IMR-90 (cell line): ENCODE data around the gene GUF1. TPM values are rescaled to one million over a fixed set of nuclear protein-coding genes. Genes with fewer than 3 reads are reported as not detected.

Experiments
- ATAC-seq: fragments of 200-7000 bp; cut with Tn5 transposase; 2 replicates; pipeline ENCODE4 v1.9.1; 2020; ENCODE audit warnings: low read depth, mild to moderate bottlenecking, moderate library complexity
- BruUV-seq: library from RNA; stranded (reverse); fragments of 400-500 nt; replicated peaks from 2 replicates; lab custom pipeline; 2021; lab: Mats Ljungman, UMichigan
- CTCF ChIA-PET: fragments of 300-600 bp; formaldehyde crosslinking; extraction: SDS; loops from one replicate; lab custom pipeline; 2021; ENCODE audit warnings: antibody characterized with exemption; lab: Yijun Ruan, JAX
- POLR2A ChIA-PET: fragments of 300-600 bp; sonication (Branson Sonifier 250); formaldehyde crosslinking; loops from one replicate; lab custom pipeline; 2022; ENCODE audit warnings: antibody characterized with exemption; ENCODE audit not compliant: unreplicated experiment; lab: Charles Lee
- DNase-seq: peaks from one replicate; pipeline ENCODE4 v3.0.0; 2013
- H2AFZ ChIP-seq: replicated peaks from 2 replicates; pipeline ENCODE3; 2013; ENCODE audit warnings: low read length, mild to moderate bottlenecking; ENCODE audit not compliant: poor library complexity
- H2AK5ac ChIP-seq: 2 replicates; pipeline ENCODE4 v1.6.1; 2013; ENCODE audit warnings: low read depth, low read length, inconsistent platforms
- H2AK9ac ChIP-seq: replicated peaks from 2 replicates; pipeline ENCODE3; 2013; ENCODE audit warnings: mild to moderate bottlenecking, low read depth, low read length, moderate library complexity; ENCODE audit not compliant: poor library complexity
- H2BK120ac ChIP-seq: 2 replicates; pipeline ENCODE4 v1.6.1; 2013; ENCODE audit warnings: low read depth, low read length, inconsistent platforms
- H2BK15ac ChIP-seq: 3 replicates; pipeline ENCODE4 v1.6.1; 2013; ENCODE audit warnings: low read depth, low read length, inconsistent platforms
- H2BK20ac ChIP-seq: 2 replicates; pipeline ENCODE4 v1.6.1; 2013; ENCODE audit warnings: low read depth, mild to moderate bottlenecking, inconsistent platforms, low read length, moderate library complexity
- H2BK5ac ChIP-seq: 2 replicates; pipeline ENCODE4 v1.6.1; 2013; ENCODE audit warnings: mild to moderate bottlenecking, low read depth, low read length, inconsistent platforms; ENCODE audit not compliant: poor library complexity, severe bottlenecking
- H3K14ac ChIP-seq: replicated peaks from 2 replicates; pipeline ENCODE4 v1.6.1; 2013; ENCODE audit warnings: low read depth, low read length, inconsistent platforms
- H3K18ac ChIP-seq: 2 replicates; pipeline ENCODE4 v1.6.1; 2013; ENCODE audit warnings: low read depth, low read length, control low read depth
- H3K23ac ChIP-seq: 2 replicates; pipeline ENCODE4 v1.6.1; 2013; ENCODE audit warnings: low read depth, low read length, inconsistent platforms
- H3K27ac ChIP-seq: 2 replicates; pipeline ENCODE4 v1.5.1; 2013; ENCODE audit warnings: mild to moderate bottlenecking, control low read depth, low read length; ENCODE audit not compliant: insufficient read depth
- H3K27me3 ChIP-seq: 2 replicates; pipeline ENCODE4 v1.6.1; 2013; ENCODE audit warnings: low read length; ENCODE audit not compliant: control insufficient read depth, insufficient read depth
- H3K36me3 ChIP-seq: 2 replicates; pipeline ENCODE4 v1.6.1; 2013; ENCODE audit warnings: low read length, mixed read lengths; ENCODE audit not compliant: control insufficient read depth, insufficient read depth
- H3K4ac ChIP-seq: 2 replicates; pipeline ENCODE4 v1.6.1; 2013; ENCODE audit warnings: low read depth, low read length, inconsistent platforms
- H3K4me1 ChIP-seq: 2 replicates; pipeline ENCODE4 v1.6.1; 2013; ENCODE audit warnings: low read length, mixed read lengths; ENCODE audit not compliant: control insufficient read depth, insufficient read depth
- H3K4me2 ChIP-seq: 2 replicates; pipeline ENCODE4 v1.6.1; 2013; ENCODE audit warnings: low read depth, mild to moderate bottlenecking, control low read depth, low read length, moderate library complexity
- H3K4me3 ChIP-seq: 2 replicates; pipeline ENCODE4 v1.5.1; 2013; ENCODE audit warnings: low read depth, mild to moderate bottlenecking, control low read depth, low read length, moderate library complexity; ENCODE audit not compliant: insufficient read depth
- H3K56ac ChIP-seq: 2 replicates; pipeline ENCODE4 v1.6.1; 2013; ENCODE audit warnings: low read length, inconsistent platforms; ENCODE audit not compliant: insufficient read depth; ENCODE audit errors: extremely low read depth
- H3K79me1 ChIP-seq, 2 experiments: 2 replicates each; pipeline ENCODE4 v1.6.1; 2013; ENCODE audit warnings: low read length in 2 of 2, inconsistent platforms in 1 of 2, low read depth in 1 of 2
- H3K9ac ChIP-seq: 2 replicates; pipeline ENCODE4 v1.6.1; 2013; ENCODE audit warnings: low read depth, low read length, control low read depth
- H3K9me1 ChIP-seq: 2 replicates; pipeline ENCODE4 v1.6.1; 2013; ENCODE audit warnings: low read length, inconsistent platforms; ENCODE audit not compliant: insufficient read depth
- H3K9me3 ChIP-seq: 2 replicates; pipeline ENCODE4 v1.6.1; 2013; ENCODE audit warnings: low read length; ENCODE audit not compliant: control insufficient read depth, insufficient read depth
- H4K20me1 ChIP-seq: 2 replicates; pipeline ENCODE4 v1.6.1; 2013; ENCODE audit warnings: low read length, inconsistent platforms; ENCODE audit not compliant: insufficient read depth
- H4K5ac ChIP-seq: 2 replicates; pipeline ENCODE4 v1.6.1; 2013; ENCODE audit warnings: mild to moderate bottlenecking, low read depth, low read length, control low read depth
- H4K8ac ChIP-seq, 2 experiments: 2 replicates each; pipeline ENCODE4 v1.6.1; 2013; ENCODE audit warnings: low read depth in 2 of 2, low read length in 2 of 2, control low read depth in 1 of 2, inconsistent platforms in 1 of 2
- H4K91ac ChIP-seq: 2 replicates; pipeline ENCODE4 v1.6.1; 2013; ENCODE audit warnings: low read depth, low read length, inconsistent platforms; ENCODE audit not compliant: insufficient read depth
- BHLHE40 ChIP-seq: fragments of 150-350 bp; IDR thresholded peaks from 2 replicates; pipeline ENCODE4 v1.6.1; 2016; ENCODE audit warnings: mild to moderate bottlenecking, low read depth, low read length
- CEBPB ChIP-seq: IDR thresholded peaks from 2 replicates; pipeline ENCODE4 v1.6.1; 2012; ENCODE audit warnings: low read depth, low read length, improper control_type of control experiment
- CHD1 ChIP-seq: IDR thresholded peaks from 2 replicates; pipeline ENCODE4 v1.6.1; 2012; ENCODE audit warnings: low read depth, low read length, improper control_type of control experiment
- CTCF ChIP-seq: conservative IDR thresholded peaks from 2 replicates; pipeline ENCODE4 v1.5.1; 2012; ENCODE audit warnings: mild to moderate bottlenecking, low read depth, low read length, improper control_type of control experiment
- ELK1 ChIP-seq: fragments of 150-350 bp; IDR thresholded peaks from 2 replicates; pipeline ENCODE4 v1.6.1; 2016; ENCODE audit warnings: low read depth, mild to moderate bottlenecking, low read length, moderate library complexity, borderline replicate concordance
- FOS ChIP-seq: fragments of 150-350 bp; IDR thresholded peaks from 2 replicates; pipeline ENCODE4 v1.6.1; 2016; ENCODE audit warnings: low read depth, low read length
- MAFK ChIP-seq: IDR thresholded peaks from 2 replicates; pipeline ENCODE4 v1.6.1; 2012; ENCODE audit warnings: low read depth, low read length, improper control_type of control experiment
- MAZ ChIP-seq: IDR thresholded peaks from 2 replicates; pipeline ENCODE4 v1.6.1; 2012; ENCODE audit warnings: low read depth, mild to moderate bottlenecking, low read length, improper control_type of control experiment, moderate library complexity, borderline replicate concordance
- MXI1 ChIP-seq: IDR thresholded peaks from 2 replicates; pipeline ENCODE4 v1.6.1; 2012; ENCODE audit warnings: low read depth, mild to moderate bottlenecking, low read length, moderate library complexity, borderline replicate concordance
- NFE2L2 ChIP-seq: fragments of 150-350 bp; IDR thresholded peaks from 2 replicates; pipeline ENCODE4 v1.6.1; 2016; ENCODE audit warnings: low read depth, mild to moderate bottlenecking, low read length
- POLR2A ChIP-seq: IDR thresholded peaks from 2 replicates; pipeline ENCODE4 v1.6.1; 2012; ENCODE audit warnings: mild to moderate bottlenecking, low read depth, low read length
- RAD21 ChIP-seq: IDR thresholded peaks from 2 replicates; pipeline ENCODE4 v1.6.1; 2012; ENCODE audit warnings: low read length, improper control_type of control experiment
- RCOR1 ChIP-seq: IDR thresholded peaks from 2 replicates; pipeline ENCODE4 v1.6.1; 2012; ENCODE audit warnings: mild to moderate bottlenecking, low read length, improper control_type of control experiment; ENCODE audit not compliant: insufficient replicate concordance
- RFX5 ChIP-seq: IDR thresholded peaks from 2 replicates; pipeline ENCODE4 v1.8.0; 2012; ENCODE audit warnings: low read depth, mild to moderate bottlenecking, low read length, moderate library complexity
- SMC3 ChIP-seq: fragments of 150-350 bp; IDR thresholded peaks from 2 replicates; pipeline ENCODE4 v1.6.1; 2016; ENCODE audit warnings: low read depth, mild to moderate bottlenecking, antibody characterized with exemption, low read length, moderate library complexity
- USF2 ChIP-seq: fragments of 150-350 bp; IDR thresholded peaks from 2 replicates; pipeline ENCODE4 v1.6.1; 2017; ENCODE audit warnings: mild to moderate bottlenecking, antibody characterized with exemption, low read length, low read depth
- WGBS, 2 experiments: methylation state at CpG; one replicate each; pipeline versions ENCODE4 v1.1.5 to v1.1.7; 2013; ENCODE audit warnings: missing lambda C conversion rate in 2 of 2; ENCODE audit not compliant: insufficient read length in 1 of 2; ENCODE audit errors: extremely low coverage in 2 of 2; 5-methylcytosine and 5-hydroxymethylcytosine counted together
- dilution Hi-C: fragments of 300-500 bp; cut with HindIII; formaldehyde crosslinking; loops from one replicate; pipeline ENCODE4 v1.14.3; 2018; ENCODE audit warnings: low sequenced_read_pairs; ENCODE audit not compliant: unreplicated experiment
- in situ Hi-C: fragments of 300-500 bp; cut with MboI; formaldehyde crosslinking; loops from 3 replicates; pipeline ENCODE4 v1.14.3; 2019; ENCODE audit warnings: low sequenced_read_pairs, inconsistent platforms, mixed read lengths
- intact Hi-C: fragments of 100-400 bp; cut with micrococcal nuclease; formaldehyde crosslinking; loops from 2 replicates; pipeline ENCODE4 v1.10.0; 2022
- polyA plus RNA-seq, 3 experiments: library from polyadenylated mRNA; depleted of rRNA; stranded (reverse); fragments of >200 nt; gene quantifications; 2 replicates each; pipeline ENCODE4 v1.2.3, GENCODE V29; 2012; ENCODE audit warnings: low replicate concordance in 1 of 3
- total RNA-seq: library from RNA; depleted of rRNA; stranded (reverse); fragments of >200 nt; gene quantifications from 2 replicates; pipeline ENCODE4 v1.2.3, GENCODE V29; 2012

GUF1 gene
- total and polyA plus RNA-seq, 2 of the 4 experiments (the other 2 are of a cell fraction), result 9.9 to 10.6 TPM

DNA sequence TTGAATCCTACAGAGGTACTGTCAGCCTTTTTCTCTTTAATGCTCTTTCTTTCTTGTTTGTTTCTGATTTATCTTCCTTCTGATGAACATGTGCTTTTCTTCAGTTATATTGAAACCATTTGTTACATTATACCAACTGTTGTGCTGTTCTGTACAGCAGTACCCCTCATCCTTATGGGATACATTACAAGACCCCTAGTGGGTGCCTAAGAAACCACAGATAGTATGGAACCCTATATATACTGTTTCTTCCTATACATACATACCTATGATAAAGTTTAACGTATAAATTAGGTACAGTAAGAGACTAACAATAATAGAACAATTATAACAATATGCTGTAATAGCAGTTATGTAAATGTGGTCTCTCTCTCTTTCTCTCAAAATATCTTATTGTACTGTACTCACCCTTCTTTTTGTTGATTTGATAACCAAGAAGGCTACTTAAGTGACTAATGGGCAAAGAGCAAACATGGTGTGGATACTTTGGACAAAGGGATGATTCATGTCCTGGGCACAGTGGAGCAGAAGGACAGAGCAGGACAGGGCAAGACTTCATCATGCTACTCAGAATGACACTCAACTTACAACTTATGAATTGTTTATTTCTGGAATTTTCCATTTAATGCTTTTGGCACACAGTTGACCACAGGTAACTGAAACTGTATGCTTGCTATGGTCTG is 16.1 kb upstream of the GUF1 start:
- Histone ChIP-seq H4K8ac (no peak overlapping the region), H2AFZ (no peak overlapping the region), H4K20me1 (no peaks in the 10 kb centered on the region), H3K9ac (no peak overlapping the region), H3K4me2 (no peak overlapping the region), H2BK20ac (no peak overlapping the region), H4K5ac (no peak overlapping the region), H3K27ac (no peak overlapping the region), H3K9me3 (no peaks in the 10 kb centered on the region), H3K27me3 (no peaks in the 10 kb centered on the region), H3K56ac (no peak overlapping the region), H3K9me1 (no peaks in the 10 kb centered on the region), H3K23ac (no peak overlapping the region), H3K4me1 (no peaks in the 10 kb centered on the region), H3K14ac (no peak overlapping the region), H2AK9ac (no peak overlapping the region), H3K79me1 (no peaks in the 10 kb centered on the region), H2AK5ac (no peak overlapping the region), H3K18ac (no peak overlapping the region), H3K4ac (no peak overlapping the region), H3K36me3 (no peaks in the 10 kb centered on the region), H2BK120ac (no peak overlapping the region), H2BK5ac (no peak overlapping the region), H2BK15ac (no peak overlapping the region), H4K91ac (no peak overlapping the region), H3K4me3 (no peak overlapping the region)
- ATAC-seq (no peak), DNase-seq (no peak)
- no CpG with 5 or more reads among the region's 1 CpG for WGBS, 2 experiments
- dilution Hi-C loops (no loop called here), intact Hi-C loops (no loop called here), in situ Hi-C loops (no loop called here)
- CTCF ChIA-PET, result no interaction called here
- TF ChIP-seq FOS, result no peak
- no peak for TF ChIP-seq MAZ
- no peak for TF ChIP-seq NFE2L2
- TF ChIP-seq ELK1, result no peak
- no peak for TF ChIP-seq RAD21
- TF ChIP-seq RCOR1, result no peak
- no peak for TF ChIP-seq CHD1
- no peak for TF ChIP-seq USF2
- TF ChIP-seq CTCF, result no peak
- no peak for TF ChIP-seq SMC3
- TF ChIP-seq POLR2A, result no peak
- TF ChIP-seq BHLHE40, result no peak
- no peak for TF ChIP-seq MAFK
- no peak for TF ChIP-seq CEBPB
- no peak for TF ChIP-seq MXI1
- no peak for TF ChIP-seq RFX5
- POLR2A ChIA-PET, result no interaction called here
- BruUV-seq, result no TSS peak
